NCI-H526 treated with DMSO at 0.1 percent for 48 hours (cell line): ENCODE measurements around the gene ARFGEF2.

Experiments
- DNase-seq: peaks from one replicate; lab custom pipeline; 2025; lab: John Stamatoyannopoulos, UW

The ARFGEF2 gene

DNA sequence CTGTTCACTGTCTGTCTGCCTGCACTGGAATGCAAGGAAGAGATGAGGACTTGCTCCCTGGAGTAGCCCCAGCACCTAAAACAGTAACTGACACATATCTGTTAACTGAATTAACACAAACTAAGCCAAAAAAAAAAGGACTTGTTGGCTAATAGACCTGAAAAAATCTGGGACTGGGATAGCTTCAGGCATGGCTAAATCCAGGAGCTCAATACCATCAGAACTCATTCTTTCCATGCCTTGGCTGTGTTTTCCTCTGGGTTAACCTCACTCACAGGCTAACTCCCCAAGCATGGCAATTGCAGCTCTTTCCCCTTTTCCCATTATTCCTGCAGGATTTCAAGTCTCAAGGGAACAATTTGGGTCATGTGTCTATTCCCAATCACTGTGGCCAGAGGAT is 21.6 kb upstream of the ARFGEF2 start:
- no peak for DNase-seq

DNA sequence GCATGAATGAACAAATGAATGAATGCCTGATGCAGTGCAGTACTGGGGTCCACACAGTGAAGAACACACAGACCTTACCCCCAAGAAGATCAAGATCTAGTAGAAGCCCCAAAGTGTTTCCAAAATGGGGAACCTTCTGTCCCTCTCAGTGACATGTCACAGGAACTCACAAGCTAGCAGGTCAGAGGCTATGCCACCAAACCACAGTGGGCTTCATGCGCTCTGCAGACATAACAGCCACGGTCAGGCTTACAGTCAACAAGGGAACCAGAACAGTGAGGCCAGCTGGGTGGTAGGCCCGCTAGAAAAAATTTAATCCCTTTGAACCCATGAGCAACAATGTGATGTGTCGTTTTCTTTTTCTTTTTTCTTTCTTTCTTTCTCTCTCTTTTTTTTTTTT is 20.2 kb upstream of the ARFGEF2 start:
- no peak for DNase-seq

DNA sequence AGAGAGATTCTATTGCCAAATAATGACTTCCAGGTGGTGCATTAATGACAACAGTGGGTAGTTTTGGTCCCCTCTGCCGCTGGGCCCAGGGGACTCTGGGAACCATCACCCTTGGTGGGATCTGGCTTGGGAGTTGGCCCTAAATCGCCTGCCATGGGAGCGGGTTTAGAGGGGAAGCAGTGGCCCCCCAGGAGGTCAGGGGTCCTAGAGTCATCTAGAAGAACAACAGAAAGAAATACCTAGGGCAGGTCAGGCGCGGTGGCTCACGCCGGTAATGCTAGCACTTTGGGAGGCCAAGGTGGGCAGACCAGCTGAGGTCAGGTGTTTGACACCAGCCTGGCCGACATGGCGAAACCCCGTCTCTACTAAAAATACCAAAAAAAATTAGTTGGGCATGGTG is 17.8 kb upstream of the ARFGEF2 start:
- DNase-seq, result no peak

GRCh38 chr20:48904566-48905296 is 16.8 kb upstream of the ARFGEF2 start:
- DNase-seq, result no peak

DNA sequence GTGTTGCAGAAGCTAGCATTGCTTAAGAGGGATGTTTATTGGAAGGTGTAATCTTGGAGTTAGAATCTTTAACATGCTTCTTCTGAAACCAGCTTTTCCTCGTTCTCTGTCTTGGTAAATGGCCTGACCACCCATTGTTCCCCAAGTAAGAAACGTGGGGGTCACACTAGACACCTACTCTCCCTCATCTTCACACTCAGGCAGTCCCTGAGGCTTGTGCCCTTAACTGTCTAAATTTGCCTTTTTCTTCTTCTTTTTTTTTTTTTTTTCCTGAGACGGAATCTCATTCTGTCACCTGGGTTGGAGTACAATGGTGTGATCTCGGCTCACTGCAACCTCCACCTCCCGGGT is 16.2 kb upstream of the ARFGEF2 start:
- no peak for DNase-seq

GRCh38 chr20:48906221-48906877 is 15.2 kb upstream of the ARFGEF2 start:
- no peak for DNase-seq

DNA sequence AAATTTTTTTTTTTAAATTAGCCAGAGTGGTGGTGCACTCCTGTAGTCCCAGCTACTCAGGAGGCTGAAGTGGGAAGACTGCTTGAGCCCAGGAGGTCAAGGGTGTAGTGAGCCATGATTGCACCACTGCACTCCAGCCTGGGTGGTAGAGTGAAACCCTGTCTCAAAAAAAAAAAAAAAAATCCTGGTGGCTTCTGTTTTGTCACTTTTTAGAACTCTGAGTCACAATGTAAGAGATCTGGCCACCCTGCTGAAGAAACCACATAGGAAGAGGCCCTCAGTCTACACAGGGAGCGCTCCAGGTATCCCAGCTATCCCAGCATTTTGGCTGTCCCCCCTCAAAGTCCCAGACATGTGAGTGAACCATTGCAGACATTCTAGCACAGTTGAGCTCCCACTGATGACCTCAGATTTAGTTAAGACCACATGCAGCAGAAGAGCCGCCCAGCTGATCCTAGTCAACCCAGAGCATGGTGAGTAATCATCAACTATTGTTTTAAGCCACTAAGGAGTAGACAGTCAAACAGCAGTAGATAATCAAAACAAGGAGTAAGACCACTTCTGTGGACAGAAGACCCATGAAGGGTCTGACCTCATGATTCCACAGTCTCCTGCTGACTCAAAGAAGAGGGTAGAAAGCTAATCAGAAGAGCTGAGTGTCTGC is 12.7 kb upstream of the ARFGEF2 start:
- DNase-seq, result no peak

GRCh38 chr20:48909910-48910309 is 11.6 kb upstream of the ARFGEF2 start:
- DNase-seq, result no peak

DNA sequence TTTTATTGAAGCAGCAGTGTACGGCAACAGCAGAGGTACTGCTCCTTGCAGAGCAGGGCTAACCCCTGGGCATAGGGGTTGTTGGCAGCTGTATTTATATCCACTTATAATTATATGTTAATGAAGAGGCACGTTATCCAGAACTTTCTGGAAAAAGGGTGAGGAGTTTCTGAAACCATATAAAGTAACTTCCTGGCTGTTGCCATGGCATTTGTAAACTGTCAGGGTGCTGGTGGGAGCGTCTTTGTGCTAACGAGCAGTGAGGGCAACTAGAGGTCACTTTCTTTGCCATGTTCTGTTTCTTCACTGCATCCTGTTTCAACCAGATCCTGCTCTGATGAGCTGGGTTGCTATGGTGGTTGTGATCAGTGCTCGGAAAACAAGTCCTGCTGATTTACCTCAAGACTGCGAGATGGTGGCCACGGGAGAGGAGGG is 11.1 kb upstream of the ARFGEF2 start:
- no peak for DNase-seq

DNA sequence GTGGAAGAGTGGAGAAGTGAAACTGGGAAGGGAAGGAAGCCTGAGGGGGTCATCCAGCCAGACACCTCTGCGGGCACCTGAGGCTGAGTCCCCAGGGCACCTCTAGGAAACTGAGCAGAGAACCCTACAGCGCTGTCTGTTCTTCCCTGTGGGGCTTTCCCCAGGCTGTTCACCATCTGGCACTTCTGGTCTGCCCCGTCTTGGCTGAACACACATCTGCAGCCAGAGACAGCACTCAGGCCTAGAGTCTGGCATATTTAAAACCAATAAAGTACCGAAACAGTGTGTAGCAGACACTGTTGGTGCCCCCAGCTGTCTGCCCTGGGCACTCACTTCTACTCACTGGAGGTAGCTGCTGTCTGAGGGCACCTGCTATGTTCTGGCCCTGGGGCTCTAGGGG is 9.4 kb upstream of the ARFGEF2 start:
- no peak for DNase-seq

DNA sequence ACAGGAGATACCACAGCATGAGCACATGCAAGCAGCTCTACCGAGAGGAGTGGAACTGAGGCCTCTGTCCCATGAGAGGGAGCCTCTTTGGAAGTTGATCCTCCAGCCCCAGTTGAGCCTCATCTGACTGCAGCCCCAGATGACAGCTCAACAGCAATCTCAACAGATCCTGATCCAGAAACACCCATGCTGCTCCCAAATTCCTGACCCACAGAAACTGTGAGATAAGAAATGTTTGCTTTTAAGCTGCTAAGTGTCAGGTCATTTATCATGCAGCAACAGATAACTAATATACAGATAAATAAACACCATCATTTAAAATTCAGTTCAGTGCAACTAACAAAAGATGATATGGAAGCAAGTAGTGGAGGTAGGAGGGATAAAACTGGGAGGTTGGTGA is 4.8 kb upstream of the ARFGEF2 start:
- no peak for DNase-seq

DNA sequence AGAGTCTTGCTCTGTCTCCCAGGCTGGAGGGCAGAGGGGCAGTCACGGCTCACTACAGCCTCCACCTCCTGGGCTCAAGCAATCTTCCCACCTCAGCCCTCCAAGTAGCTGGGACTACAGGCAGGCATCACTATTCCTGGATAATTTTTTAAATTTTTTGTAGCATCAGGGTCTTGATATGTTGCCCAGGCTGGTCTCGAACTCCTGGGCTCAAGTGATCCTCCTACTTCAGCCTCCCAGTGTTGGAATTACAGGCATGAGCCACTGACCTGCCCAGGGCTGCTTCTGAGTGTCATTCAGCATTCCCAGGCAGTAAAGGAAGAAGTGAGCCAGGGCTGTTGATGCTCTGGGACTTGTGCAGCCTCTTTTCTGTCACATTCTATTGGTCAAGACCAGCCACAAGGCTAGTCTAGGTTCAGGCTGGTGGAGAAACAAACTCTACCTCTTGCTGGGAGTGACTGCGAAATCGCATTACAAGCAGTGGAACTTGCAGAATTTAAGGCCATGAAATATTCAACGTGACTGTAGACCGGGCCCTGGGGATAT is 2.1 kb upstream of the ARFGEF2 start:
- no peak for DNase-seq

- no peak for DNase-seq
These were observed 1.5 kb upstream of the ARFGEF2 start for GRCh38 chr20:48919882-48920526.

- DNase-seq, result no peak
These were observed 864 bp upstream of the ARFGEF2 start for GRCh38 chr20:48920527-48921167.

DNA sequence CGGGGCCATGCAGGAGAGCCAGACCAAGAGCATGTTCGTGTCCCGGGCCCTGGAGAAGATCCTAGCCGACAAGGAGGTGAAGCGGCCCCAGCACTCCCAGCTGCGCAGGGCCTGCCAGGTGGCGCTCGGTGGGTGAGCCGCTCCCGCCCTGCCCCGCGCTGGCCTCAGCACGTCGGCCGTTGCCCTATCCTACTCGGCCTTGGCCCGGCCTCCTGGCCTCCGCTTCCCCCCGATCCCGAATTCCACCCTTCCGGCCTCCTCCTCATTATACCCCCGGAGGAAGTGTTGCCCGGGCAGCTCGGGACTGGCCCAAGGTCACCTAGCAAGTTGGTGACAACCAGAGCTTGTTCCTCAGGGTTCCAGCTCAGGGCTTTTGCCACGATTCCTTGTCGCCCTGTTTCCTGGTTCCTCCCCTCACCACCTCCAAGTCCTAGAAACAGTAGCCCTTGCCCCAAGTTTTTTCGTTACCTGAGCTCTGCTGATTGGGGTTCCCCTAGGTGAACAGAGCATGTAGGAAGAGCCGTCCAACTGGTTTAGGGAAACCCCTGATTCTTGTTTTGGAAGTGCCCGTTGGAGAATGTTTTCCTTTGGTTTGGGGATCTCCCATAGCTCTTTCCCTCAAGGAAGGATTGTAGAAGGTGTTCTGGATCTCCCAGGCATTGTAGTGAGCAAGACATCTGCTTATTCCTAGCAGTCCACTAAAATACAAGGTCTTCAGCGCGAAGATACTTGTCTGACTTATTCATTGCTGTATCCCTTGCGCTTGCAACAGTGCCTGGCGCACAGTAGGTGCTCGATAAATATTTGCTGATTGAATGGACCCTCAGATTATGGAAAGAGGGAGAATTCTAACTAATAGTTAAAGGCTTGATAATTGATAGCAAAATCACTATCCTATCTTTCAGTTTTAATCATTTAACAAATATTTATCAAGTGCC is 641 bp downstream of the ARFGEF2 start:
- DNase-seq, result peak; percentile 78

- no peak for DNase-seq
These were observed 1.7 kb downstream of the ARFGEF2 start for GRCh38 chr20:48923149-48923718.

GRCh38 chr20:48924756-48925109 is 3.2 kb downstream of the ARFGEF2 start:
- DNase-seq, result no peak

- DNase-seq, result no peak
These were observed 4.8 kb downstream of the ARFGEF2 start for GRCh38 chr20:48926267-48926666.

- no peak for DNase-seq
These were observed 5.3 kb downstream of the ARFGEF2 start for GRCh38 chr20:48926821-48927220.

GRCh38 chr20:48928832-48929725 is 7.6 kb downstream of the ARFGEF2 start:
- no peak for DNase-seq
